Gastrocnemius medialis (tissue), 4 donors: Measurements from ENCODE around the gene DCHS1. TPM values are rescaled to one million over a fixed set of nuclear protein-coding genes. Genes with fewer than 3 reads are reported as not detected.

ENCODE experiments used
- ATAC-seq, 2 donors: fragments of 150-250 bp; one replicate each; pipeline ENCODE4 v1.9.1; 2016
- DNase-seq, 2 donors: peaks; one replicate each; pipeline ENCODE4 v3.0.0-alpha.2; 2019
- H3K27ac ChIP-seq, 4 donors: fragments of 200-600 bp; sonication (generic); 1 replicate in 1 of 4; 2 replicates in 3 of 4; pipeline ENCODE4 v1.5.1; 2016 to 2018; ENCODE audit warnings: mild to moderate bottlenecking in 2 of 4, moderate library complexity in 1 of 4
- H3K27me3 ChIP-seq, 3 donors: fragments of 200-600 bp; sonication (generic) in 2 of 3; 1 replicate in 1 of 3; 2 replicates in 2 of 3; pipeline versions ENCODE4 v1.5.1 to v1.6.0; 2016 to 2019; ENCODE audit warnings: mild to moderate bottlenecking in 1 of 3, moderate library complexity in 1 of 3
- H3K36me3 ChIP-seq, 2 donors: fragments of 200-600 bp; sonication (generic) in 1 of 2; one replicate each; pipeline ENCODE4 v1.5.1; 2017 to 2018
- H3K4me1 ChIP-seq, 2 donors: fragments of 200-600 bp; sonication (generic) in 1 of 2; one replicate each; pipeline ENCODE4 v1.5.1; 2016 to 2017; ENCODE audit warnings: mild to moderate bottlenecking in 2 of 2
- H3K4me3 ChIP-seq, 4 donors: fragments of 200-600 bp; sonication (generic) in 3 of 4; 1 replicate in 1 of 4; 2 replicates in 3 of 4; pipeline ENCODE4 v1.5.1; 2016 to 2019; ENCODE audit warnings: mild to moderate bottlenecking in 2 of 4
- H3K9me3 ChIP-seq, 3 donors: fragments of 200-600 bp; sonication (generic) in 2 of 3; 1 replicate in 1 of 3; 2 replicates in 2 of 3; pipeline ENCODE4 v1.5.1; 2016 to 2019
- POLR2A ChIP-seq, 2 donors: fragments of 450-650 bp; IDR thresholded peaks; one replicate each; pipeline ENCODE4 v1.6.1; 2017; ENCODE audit warnings: antibody characterized with exemption in 2 of 2, mild to moderate bottlenecking in 2 of 2, moderate library complexity in 2 of 2
- in situ Hi-C, 4 donors: fragments of 200-750 bp; cut with MboI; loops; one replicate each; pipeline versions ENCODE4 v1.15.0 to v1.8.0; 2017; ENCODE audit warnings: low sequenced_read_pairs in 4 of 4
- intact Hi-C: fragments of 100-400 bp; cut with DNase I; formaldehyde crosslinking; loops from one replicate; pipeline ENCODE4 v1.15.1; 2023; ENCODE audit warnings: low total_unique reads
- total RNA-seq, 4 donors: library from RNA; depleted of rRNA; stranded (reverse); fragments of >200 nt; gene quantifications; one replicate each; pipeline versions ENCODE4 v1.1.0 to v1.2.3, GENCODE V29; 2016
- TF ChIP-seq, protein P1 (sequence below), 5 experiments: fragments of 450-650 bp in 3 of 5; fragments of 200-600 bp in 2 of 5; sonication (generic) in 2 of 5; IDR thresholded peaks in 4 of 5; conservative IDR thresholded peaks in 1 of 5; 1 replicate in 4 of 5; 2 replicates in 1 of 5; pipeline ENCODE4 v1.5.1; 2016 to 2019; ENCODE audit warnings: antibody characterized with exemption in 5 of 5, mild to moderate bottlenecking in 3 of 5, moderate library complexity in 3 of 5

The DCHS1 gene
- total RNA-seq, 4 donors from 2014 or later = 1.5 to 3.8 (median 2.8) TPM

DNA sequence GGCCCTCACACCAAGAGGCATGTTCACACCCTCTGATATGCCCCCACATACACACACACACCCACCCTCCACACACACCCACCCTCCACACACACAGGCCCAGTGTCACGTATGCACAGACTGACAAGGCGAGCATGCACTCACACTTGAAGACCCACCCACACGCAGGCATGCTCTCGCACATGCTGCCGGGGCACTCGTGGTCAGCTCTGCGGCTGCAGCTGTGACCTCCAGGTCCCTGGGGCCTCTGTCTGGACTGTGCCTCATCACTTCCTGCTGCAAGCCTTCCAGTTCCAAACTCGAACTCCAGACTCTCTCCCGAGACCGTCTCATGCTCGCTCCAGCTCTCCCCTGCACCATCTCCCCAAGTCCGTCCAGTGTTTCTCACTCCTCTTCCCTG lies 9.5 kb downstream of the DCHS1 start:
- Histone ChIP-seq H3K36me3 (no peaks in the 10 kb centered on the region), H3K4me1 (peaks cover 15 to 30% of the 10 kb centered on the region in 2 donors), H3K9me3 (no peaks in the 10 kb centered on the region), H3K27ac (peak overlapping the region; percentile 74 to 77 (median 76)), H3K27me3 (no peaks in the 10 kb centered on the region), H3K4me3 (peak overlapping the region in 1 of 4 donors; percentile 5)
- in situ Hi-C loops = no loop called here
- TF ChIP-seq, protein P1, sequence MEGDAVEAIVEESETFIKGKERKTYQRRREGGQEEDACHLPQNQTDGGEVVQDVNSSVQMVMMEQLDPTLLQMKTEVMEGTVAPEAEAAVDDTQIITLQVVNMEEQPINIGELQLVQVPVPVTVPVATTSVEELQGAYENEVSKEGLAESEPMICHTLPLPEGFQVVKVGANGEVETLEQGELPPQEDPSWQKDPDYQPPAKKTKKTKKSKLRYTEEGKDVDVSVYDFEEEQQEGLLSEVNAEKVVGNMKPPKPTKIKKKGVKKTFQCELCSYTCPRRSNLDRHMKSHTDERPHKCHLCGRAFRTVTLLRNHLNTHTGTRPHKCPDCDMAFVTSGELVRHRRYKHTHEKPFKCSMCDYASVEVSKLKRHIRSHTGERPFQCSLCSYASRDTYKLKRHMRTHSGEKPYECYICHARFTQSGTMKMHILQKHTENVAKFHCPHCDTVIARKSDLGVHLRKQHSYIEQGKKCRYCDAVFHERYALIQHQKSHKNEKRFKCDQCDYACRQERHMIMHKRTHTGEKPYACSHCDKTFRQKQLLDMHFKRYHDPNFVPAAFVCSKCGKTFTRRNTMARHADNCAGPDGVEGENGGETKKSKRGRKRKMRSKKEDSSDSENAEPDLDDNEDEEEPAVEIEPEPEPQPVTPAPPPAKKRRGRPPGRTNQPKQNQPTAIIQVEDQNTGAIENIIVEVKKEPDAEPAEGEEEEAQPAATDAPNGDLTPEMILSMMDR (IDR thresholded peaks at IDR 0.05 in 4 of 5, conservative IDR thresholded peaks at IDR 0.05 in 1 of 5) = no peak
- no peak for TF ChIP-seq POLR2A (IDR thresholded peaks at IDR 0.05)
- intact Hi-C loops = no loop called here
- DNase-seq (peak in 1 of 2 donors; percentile 66), ATAC-seq (peak; percentile 60)

DNA sequence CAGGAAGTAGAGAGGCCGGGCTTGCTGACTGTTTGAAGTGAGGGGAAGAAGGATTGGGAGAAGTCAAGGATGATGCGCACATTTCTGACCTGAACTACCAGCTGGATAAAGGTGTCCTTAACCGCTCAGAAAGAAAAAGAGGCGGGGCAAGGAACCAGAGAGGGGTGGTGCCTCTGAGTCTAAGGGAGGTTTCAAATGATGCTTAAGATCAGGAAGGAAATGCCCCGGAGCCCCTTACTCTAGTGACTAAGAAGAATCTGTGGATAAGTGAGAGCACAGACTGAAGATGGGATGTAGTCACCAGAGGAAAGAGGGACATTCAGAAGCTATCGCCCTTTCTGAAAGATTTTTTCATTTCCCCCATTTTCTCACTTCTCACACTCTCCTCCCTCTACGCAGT lies 12.7 kb downstream of the DCHS1 start:
- in situ Hi-C loops = no loop called here
- no peak for ATAC-seq
- peaks cover 22 to 39% of the 10 kb centered on the region in 2 donors for H3K4me1 ChIP-seq

DNA sequence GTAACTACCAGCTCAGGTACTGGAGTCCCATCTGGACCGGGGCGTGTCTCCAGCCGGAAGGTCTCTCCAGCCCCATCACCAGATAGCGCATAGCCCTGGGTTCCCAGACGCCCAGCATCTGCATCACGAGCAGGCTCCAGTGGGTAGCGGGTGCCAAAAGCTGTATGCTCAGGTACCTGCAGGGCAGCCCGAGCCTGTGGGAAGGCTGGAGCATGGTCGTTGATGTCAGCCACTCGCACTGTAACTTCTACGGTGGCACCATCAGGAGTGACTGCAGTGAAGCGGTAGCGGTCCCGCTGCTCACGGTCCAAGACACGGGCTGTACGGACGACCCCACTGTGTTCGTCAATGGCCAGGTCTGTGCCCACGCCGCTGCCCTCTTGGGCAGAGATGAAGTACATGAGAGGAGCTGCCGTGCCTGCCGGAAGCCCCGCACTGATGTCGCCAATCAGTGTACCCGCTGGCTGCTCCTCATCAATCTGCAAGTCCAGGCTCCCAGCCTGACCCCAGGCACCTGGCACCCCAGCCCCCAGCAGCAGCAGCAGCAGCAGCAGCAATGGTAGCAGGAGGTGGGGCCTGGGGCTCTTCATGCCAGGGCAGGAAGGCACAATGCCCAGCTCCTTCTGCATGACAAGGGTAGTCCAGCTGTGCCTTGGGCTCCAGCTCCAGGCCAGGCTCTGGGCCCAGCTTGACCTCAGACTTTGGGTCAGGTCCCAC lies 14.5 kb downstream of the DCHS1 start:
- no peak overlapping the region for H3K27ac ChIP-seq
- peaks cover 15 to 39% of the 10 kb centered on the region in 2 donors for H3K4me1 ChIP-seq
- ATAC-seq (no peak), DNase-seq (no peak)
- intact Hi-C loops = no loop called here
- in situ Hi-C loops = no loop called here
- no peaks in the 10 kb centered on the region for H3K9me3 ChIP-seq
- TF ChIP-seq, protein P1 (IDR thresholded peaks at IDR 0.05 in 4 of 5, conservative IDR thresholded peaks at IDR 0.05 in 1 of 5) = no peak
- TF ChIP-seq POLR2A (IDR thresholded peaks at IDR 0.05) = no peak
- H3K36me3 ChIP-seq = no peaks in the 10 kb centered on the region
- H3K4me3 ChIP-seq = no peak overlapping the region
- no peaks in the 10 kb centered on the region for H3K27me3 ChIP-seq

More for the DNA sequence above, 12.7 kb downstream of the DCHS1 start:
- intact Hi-C loops = no loop called here
- no peaks in the 10 kb centered on the region for H3K27me3 ChIP-seq
- H3K36me3 ChIP-seq = no peaks in the 10 kb centered on the region
- H3K27ac ChIP-seq = no peak overlapping the region
- no peak for DNase-seq
- H3K4me3 ChIP-seq = no peak overlapping the region
- no peaks in the 10 kb centered on the region for H3K9me3 ChIP-seq
- no peak for TF ChIP-seq POLR2A (IDR thresholded peaks at IDR 0.05)
- TF ChIP-seq, protein P1 (IDR thresholded peaks at IDR 0.05 in 4 of 5, conservative IDR thresholded peaks at IDR 0.05 in 1 of 5) = no peak

DNA sequence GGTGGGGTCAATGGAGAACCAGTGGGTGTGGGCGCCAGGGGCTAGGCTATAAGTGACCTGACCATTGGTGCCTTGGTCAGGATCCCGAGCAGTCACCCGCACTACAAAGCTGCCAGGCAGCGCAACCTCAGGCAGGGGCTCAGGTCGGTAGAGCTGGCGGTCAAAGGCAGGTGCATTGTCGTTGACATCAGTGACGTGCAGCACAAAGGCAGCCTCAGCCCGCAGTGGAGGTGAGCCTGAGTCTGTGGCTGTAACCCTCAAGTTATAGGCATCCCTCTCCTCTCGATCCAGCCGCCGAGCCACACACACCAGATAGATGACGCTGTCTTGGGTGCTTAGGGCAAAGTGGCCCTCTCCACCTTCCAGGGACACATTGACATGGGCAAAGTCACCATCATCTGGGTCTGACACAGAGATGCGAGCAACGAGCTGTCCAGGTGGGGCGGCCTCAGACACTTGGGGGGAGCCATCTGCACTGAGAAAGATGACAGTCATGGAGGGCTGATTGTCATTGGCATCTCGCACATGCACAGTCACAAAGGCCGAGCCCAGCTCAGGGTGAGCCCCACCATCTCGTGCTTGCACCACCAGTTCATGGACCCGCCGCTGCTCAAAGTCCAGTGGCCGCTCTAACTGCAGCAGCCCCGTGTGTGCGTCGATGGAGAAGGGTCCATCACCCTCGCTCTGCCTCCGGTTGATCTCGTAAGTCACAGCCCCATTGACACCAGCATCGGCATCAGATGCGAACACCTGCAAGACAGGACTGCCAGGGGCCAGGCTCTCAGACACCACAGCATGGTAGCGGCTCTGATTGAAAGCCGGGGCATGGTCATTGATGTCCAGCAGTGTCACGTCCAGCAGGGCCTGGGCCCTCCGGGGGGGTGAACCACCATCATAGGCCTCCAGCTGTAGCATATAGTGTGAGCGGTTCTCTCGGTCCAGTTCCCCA lies 15.3 kb downstream of the DCHS1 start:
- no peak for TF ChIP-seq POLR2A (IDR thresholded peaks at IDR 0.05)
- TF ChIP-seq, protein P1 (IDR thresholded peaks at IDR 0.05 in 4 of 5, conservative IDR thresholded peaks at IDR 0.05 in 1 of 5) = no peak
- H3K27me3 ChIP-seq = no peaks in the 10 kb centered on the region
- H3K36me3 ChIP-seq = no peaks in the 10 kb centered on the region
- peaks cover 14 to 40% of the 10 kb centered on the region in 2 donors for H3K4me1 ChIP-seq
- no peaks in the 10 kb centered on the region for H3K9me3 ChIP-seq
- no peak overlapping the region for H3K27ac ChIP-seq
- no peak for ATAC-seq
- H3K4me3 ChIP-seq = no peak overlapping the region
- DNase-seq = no peak
- in situ Hi-C loops = no loop called here
- intact Hi-C loops = no loop called here
